GM11168 (cell line): ENCODE data around the gene NPEPL1.
"Not testable (repeated sequence)": the region's sequence is repeated elsewhere in the genome, so short reads cannot be mapped to it uniquely, and the experiment has no call there.

ENCODE experiments used
- in situ Hi-C: fragments of 300-500 bp; cut with MboI; formaldehyde crosslinking; loops from one replicate; pipeline ENCODE4 v1.12.0; 2022; ENCODE audit warnings: low sequenced_read_pairs; ENCODE audit not compliant: unreplicated experiment

NPEPL1 gene

DNA sequence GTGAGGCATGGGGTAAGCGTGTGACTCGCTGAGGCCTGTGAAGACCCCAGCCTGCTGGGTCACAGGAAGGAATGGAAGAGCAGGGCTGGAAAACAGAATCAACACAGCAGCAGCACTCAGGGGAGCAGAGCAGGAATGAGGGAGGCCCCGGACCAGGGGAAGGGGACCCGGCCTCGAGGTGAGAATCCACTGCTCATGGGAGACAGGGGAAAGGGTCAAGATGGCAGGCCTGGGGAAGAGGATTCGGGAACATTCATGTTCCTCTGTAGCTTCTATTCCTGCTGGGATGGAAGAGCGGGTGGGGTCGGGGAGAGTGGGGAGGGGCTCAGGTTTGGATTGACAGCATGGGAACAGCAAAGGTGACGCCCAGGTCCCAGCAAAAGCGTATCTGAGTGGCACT lies 59.4 kb downstream of the NPEPL1 start:
- in situ Hi-C loops: no loop called here

DNA sequence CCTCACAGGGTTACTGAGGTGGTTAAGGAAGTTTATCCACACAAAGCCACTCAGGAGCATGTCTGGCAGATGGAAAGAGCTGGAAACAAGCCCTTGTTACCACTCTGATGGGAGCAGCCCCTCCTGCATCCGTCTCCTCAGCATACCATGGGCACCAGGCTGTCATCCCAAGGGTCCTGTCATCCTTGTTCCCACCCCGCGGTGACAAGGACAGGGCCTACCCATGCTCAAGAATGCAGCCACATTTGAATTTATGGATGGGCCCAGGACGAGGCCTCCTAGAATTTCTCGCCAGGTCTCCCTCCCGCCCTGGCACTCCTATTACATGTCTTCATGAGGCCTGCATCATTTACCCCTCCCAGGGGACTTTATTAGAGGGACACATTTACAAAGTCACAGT lies 60.0 kb downstream of the NPEPL1 start:
- in situ Hi-C loops: no loop called here

DNA sequence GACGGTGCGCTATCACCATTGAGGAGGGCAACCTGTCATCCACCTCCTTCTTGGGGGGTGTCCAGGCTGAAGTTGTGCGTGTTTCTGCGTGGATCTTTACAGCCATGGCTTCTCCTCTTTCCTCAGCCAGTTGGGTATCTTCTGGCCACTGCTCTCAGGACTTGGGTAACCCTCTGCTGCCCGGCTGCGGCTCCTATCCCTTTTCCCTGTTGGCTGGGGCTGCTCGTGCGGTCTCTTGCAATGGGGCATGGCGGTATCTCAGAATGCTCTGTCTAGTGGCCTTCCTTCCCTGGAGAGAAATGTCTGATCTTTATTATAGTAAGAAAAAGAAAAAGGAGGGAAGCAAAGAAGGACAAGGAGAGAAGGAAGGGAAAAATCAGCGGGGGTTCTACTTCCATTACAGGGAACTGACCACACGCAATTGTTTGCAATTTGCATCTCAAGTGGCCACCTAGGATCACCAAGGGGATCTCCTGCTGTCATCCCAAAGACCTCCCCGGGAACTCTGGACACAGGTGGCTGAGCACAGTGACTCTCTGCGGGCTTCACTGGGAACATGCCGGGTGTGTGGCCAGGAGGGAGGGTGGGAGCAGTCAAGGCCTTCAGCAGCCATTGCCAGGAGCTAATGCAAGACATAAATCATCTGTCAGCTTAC lies 60.8 kb downstream of the NPEPL1 start:
- in situ Hi-C loops: no loop called here

DNA sequence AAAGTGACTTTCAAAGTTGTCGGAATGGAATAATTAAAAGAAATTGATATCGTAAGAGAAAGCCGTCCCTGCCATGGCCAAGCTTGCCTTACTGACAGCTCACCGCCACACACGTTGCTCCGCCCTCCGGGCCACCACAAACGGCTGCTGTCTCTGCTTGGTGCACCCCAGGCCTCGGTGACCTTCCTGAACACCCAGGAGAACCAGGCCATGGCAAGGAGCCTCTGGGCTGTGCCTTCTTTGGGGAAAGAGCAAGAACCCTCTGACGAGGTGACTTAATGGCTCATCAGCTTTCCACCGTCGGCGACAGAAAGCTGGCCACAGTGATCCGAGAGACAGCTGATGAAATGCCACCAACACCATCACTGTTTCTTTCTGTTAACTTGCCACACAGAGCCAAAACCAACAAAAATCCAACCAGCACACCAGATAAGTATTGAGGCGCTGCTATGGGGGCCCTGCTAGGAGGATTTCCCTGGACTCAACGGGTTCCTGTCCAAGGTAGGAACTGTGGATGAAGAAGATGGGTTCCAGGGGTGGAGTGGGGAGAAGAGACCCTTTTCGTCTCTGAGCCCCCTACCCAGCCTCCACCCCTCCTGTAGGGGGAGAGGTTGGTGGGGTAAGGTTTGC lies 61.4 kb downstream of the NPEPL1 start:
- in situ Hi-C loops: no loop called here

DNA sequence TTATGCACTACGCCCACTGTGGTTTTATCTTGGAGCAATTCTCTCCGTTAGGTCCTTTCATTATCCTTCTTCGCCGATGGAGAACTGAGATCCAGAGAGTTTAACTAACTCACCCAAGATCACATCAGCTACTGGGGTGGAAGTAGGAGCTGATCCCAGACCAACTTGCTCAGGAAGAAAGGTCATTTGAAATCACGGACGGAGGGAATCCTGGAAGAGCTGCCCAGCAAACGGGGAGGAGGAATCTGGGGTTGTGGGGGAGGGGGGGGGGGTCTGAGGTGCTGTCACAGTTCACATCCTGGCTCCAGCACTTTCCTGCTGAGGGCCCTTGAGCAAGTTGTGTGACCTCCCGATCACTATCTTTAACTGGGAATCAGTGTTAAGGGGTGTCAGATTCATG lies 62.0 kb downstream of the NPEPL1 start:
- in situ Hi-C loops: no loop called here

DNA sequence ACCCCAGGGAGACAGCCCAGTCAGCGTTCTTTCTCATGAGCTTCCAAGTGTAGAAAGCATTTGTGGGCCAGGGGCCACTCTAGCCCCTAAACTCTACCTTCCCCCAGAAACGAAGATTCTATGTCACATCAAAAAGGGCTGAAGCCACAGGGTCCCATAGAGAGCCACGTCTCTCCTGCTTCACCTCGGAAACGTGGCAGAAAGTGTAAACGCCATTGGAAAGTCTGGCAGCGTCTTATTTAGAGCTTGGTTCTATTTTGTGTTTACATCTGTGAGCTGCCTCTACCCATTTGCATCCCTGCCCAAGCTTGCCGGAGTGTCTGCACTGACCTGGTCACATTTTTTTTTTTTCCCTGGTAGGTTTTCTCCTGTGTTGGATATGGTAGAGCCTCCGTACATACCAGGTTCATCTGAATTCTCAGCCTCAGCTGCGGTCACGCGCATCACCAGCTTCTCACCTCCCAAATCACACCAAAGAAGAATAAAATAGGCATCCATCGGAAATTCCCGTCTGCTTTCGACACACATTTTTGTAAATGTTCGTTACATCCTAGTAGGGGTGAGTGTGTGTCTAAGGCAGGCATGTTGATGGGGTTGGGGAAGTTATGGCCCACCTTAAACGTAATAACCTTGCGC lies 62.6 kb downstream of the NPEPL1 start:
- in situ Hi-C loops: no loop called here

DNA sequence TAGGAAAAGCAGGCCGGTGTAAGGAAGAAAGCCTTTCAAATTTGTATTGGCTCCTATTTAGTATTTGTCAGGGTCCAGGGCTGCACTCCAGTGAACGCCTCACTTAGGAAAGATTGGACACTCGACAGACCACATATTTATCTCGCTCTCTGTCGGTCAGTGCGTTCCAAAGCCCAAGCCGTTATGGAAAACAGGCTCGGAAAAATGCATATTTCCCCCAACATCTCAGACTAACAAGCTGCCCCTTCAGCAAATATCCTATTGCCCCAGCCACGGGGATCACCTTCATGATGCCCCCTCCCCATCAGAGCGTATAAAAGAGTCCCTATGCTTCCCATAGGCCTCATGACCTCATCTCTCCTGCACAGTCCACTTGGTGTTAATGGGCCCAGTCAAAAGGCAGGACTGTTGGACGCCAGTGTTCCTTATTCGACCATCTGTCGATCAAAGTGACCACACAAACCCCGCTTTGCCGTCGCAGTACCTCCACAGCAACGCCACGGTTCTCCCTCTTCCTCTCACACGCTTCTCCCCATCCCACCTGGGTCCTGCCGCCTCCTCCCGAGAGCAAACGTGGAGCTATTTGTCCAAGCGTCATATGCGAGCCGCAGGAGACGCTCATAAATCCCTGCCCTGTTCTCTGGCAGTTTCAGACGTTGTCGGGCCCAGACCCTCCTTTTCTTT lies 63.3 kb downstream of the NPEPL1 start:
- in situ Hi-C loops: no loop called here

DNA sequence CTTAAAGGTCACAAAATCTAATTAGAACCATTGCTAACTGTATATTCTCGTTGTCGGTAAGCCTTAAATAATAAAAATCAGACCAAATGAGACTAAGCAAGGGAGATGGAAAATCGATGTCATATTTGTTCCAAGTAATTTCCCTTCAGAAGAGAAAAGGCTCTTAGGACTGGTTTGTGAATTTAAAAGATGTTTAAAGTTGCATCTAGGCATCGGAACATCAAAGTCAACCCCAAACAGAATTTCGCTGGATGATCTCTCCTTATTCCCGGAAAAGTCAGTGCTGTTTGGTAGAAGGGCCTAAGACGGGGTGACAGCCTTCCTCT lies 63.8 kb downstream of the NPEPL1 start:
- in situ Hi-C loops: no loop called here

DNA sequence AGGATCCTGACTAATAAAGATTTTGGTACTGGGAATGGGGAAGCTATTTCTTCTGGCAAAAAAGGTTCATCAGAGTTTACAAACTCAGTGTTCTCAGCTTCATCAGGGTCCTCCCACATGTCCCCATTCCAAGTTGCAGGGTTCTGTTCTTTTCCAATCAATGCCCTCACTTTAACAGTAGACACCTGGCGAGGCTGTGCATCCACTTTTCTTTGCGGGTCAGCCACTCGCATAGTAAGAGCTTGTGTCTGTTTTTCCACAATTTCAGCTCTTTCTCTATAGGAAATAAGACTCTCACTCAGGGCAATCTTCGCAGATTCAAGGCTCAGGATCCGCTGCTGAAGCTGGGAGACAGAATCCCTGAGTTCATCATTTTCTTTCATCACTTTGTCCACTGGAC lies 65.0 kb downstream of the NPEPL1 start:
- in situ Hi-C loops: not testable (repeated sequence)

DNA sequence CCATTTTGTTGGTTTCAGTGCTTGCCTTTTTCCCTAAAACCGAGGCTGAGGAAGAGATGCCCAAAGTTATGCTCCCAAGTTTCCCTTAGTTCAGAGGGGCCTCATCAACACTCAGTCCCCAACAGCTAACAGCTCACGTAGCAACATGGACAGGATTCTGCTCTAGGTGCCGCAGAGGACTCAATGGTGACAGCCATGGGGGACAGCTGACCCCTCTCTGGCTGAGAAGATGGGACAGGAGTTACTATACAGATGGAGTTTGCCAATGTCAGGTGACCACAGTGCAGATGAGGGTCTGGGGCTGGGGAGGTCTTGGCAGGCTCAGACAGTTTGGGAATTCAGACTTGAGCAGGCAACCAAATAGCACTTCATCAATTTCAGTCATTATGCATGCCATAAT lies 67.3 kb downstream of the NPEPL1 start:
- in situ Hi-C loops: no loop called here

DNA sequence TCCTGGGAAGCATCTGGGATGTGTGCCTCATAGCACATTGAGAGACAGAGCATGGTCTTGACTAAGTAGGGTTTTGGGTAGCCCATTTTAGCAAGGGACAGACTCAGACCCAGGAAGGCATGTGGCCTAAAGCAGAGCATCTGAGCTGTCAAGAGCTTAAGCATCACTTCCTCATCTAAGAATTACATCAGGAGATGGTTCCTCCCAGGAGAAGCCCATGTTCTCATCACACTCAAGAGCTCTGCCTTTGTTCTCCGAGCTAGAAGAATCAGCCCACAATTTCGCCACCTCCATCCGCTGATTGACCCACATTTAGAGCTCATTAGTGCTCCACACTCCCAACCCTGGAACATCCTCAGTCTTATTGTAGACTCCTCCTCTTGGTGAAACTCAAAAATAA lies 68.3 kb downstream of the NPEPL1 start:
- in situ Hi-C loops: no loop called here

DNA sequence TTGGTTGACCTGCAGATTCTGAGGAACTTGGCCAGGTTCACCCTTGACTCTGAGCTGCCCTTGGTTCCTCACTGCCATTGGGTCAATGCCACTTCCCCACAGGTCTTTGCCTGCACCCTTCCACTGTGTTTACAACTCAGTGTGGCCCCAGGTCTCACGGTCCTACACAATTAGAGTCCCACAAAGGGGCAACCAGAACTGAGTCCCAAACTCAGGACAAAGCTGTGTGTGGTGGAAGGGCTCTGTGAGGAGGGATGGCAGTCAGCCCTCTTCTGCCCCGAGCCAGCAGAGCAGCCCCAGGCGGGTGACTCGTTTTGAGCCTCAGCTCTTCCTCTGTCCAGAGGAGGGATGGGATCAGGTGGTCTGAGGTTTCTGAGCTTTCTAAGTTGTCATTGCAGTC lies 69.5 kb downstream of the NPEPL1 start:
- in situ Hi-C loops: no loop called here

DNA sequence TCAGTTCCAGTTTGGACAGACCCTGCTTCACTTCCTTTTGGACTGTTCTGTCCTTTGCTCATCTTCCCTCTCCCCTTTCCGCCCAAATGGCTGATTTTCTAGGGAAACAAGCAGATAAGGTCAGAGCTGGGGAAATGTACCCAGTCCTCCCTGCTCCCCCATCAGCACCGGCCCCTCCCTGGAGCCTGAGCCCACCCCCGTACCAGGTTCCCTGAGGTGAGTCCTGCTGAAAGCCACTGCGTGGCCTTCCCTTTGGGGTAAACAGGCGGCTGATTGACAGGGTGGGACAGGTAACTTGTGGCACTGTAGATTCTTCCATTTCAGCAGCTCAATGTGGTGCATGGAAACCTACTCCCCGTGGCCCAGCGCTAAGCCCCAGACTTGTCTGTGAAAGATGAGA lies 70.5 kb downstream of the NPEPL1 start:
- in situ Hi-C loops: no loop called here
